Natural killer cell treated with Interleukin-12 subunit alpha and Interleukin-12 subunit beta and Interleukin-15 and Interleukin-18, amount 100 ng/mL, for 72 hours (primary cell): Measurements from ENCODE around the gene NR3C2. TPM values are rescaled to one million over a fixed set of nuclear protein-coding genes. Genes with fewer than 3 reads are reported as not detected.

Experiments
- ATAC-seq, 2 donors: fragments of 150-1000 bp; cut with Tn5 transposase in 1 of 2; sonication (Bioruptor Pico), chemical (Tn5 transposase) in 1 of 2; 2 replicates each; pipeline ENCODE4 v1.10.0; 2021
- DNase-seq: peaks from one replicate; pipeline ENCODE4 v3.0.0; 2022; ENCODE audit warnings: low spot score
- H3K27ac Mint-ChIP-seq, 2 donors: 1 replicate in 1 of 2; 2 replicates in 1 of 2; pipeline ENCODE4 v1.8.0; 2022; ENCODE audit warnings: mixed read lengths in 2 of 2, mild to moderate bottlenecking in 1 of 2, moderate library complexity in 1 of 2
- H3K27me3 Mint-ChIP-seq, 2 donors: 1 replicate in 1 of 2; 2 replicates in 1 of 2; pipeline ENCODE4 v1.8.0; 2022; ENCODE audit warnings: mixed read lengths in 2 of 2
- H3K36me3 Mint-ChIP-seq: one replicate; pipeline ENCODE4 v1.8.0; 2022; ENCODE audit warnings: mixed read lengths
- H3K4me1 Mint-ChIP-seq, 2 donors: 1 replicate in 1 of 2; 2 replicates in 1 of 2; pipeline ENCODE4 v1.8.0; 2022; ENCODE audit warnings: low read depth in 2 of 2, mixed read lengths in 2 of 2, mild to moderate bottlenecking in 1 of 2
- H3K4me3 Mint-ChIP-seq: one replicate; pipeline ENCODE4 v1.8.0; 2022; ENCODE audit warnings: mixed read lengths
- H3K9me3 Mint-ChIP-seq: 2 replicates; pipeline ENCODE4 v1.8.0; 2022; ENCODE audit warnings: mixed read lengths
- total RNA-seq, 2 donors: library from RNA; stranded (reverse); gene quantifications; one replicate each; pipeline ENCODE4 v1.2.3, GENCODE V29; 2022

NR3C2 gene
- total RNA-seq, 2 donors from 2014 or later: 1.5 to 2.4 TPM

- Mint-ChIP-seq H3K4me3 (no peak overlapping the region), H3K9me3 (no peaks in the 10 kb centered on the region), H3K4me1 (no peaks in the 10 kb centered on the region), H3K27ac (no peak overlapping the region), H3K36me3 (peaks cover 6% of the 10 kb centered on the region), H3K27me3 (no peaks in the 10 kb centered on the region)
- DNase-seq: no peak
- ATAC-seq: no peak
Measured at GRCh38 chr4:148302416-148302815, 139.8 kb downstream of the NR3C2 start.

DNA sequence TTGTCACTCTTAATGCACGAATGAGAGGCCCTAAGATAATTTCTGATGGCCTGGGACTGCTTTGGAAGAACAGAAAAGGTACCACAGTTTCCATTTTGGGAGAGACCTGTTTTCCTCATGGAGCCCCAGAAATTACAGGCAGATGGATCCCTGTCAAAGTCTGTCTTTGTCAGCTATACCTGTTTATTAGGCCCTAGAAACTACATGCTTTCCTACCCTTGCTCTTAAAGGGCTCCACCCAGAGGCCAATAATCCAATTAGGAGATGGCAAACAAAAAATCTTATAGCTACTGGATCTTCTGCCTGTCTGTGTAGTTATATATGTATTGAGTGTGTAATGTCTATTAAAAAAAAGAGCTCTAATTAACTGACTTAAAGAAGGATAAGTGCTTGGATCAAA, 141.3 kb downstream of the NR3C2 start:
- Mint-ChIP-seq H3K27me3 (no peaks in the 10 kb centered on the region), H3K27ac (no peak overlapping the region), H3K4me1 (no peaks in the 10 kb centered on the region), H3K9me3 (no peaks in the 10 kb centered on the region), H3K36me3 (peaks cover 6% of the 10 kb centered on the region), H3K4me3 (no peak overlapping the region)
- DNase-seq: no peak
- no peak for ATAC-seq

DNA sequence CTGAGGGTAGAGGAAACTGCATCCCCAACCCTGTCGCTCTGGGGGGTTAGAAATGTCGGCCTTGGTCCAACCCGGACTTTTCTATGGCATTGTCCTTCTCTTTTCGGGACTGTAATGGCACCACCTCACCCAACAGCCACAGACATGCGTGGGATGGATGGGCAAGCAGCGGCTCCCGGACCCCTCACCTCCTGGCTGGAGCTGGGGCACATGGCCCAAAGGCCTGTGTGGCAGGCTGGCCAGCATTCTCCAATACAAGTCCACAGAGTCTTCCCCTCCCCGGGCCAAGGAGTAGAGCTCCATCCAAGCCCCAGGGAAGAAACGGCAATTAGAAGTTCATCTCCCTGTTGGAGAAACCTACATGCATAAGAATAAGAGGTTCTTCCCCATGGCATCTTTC, 142.9 kb downstream of the NR3C2 start:
- Mint-ChIP-seq H3K27me3 (no peaks in the 10 kb centered on the region), H3K36me3 (peaks cover 6% of the 10 kb centered on the region), H3K9me3 (no peaks in the 10 kb centered on the region), H3K27ac (no peak overlapping the region), H3K4me3 (no peak overlapping the region), H3K4me1 (no peaks in the 10 kb centered on the region)
- DNase-seq (no peak), ATAC-seq (no peak)

DNA sequence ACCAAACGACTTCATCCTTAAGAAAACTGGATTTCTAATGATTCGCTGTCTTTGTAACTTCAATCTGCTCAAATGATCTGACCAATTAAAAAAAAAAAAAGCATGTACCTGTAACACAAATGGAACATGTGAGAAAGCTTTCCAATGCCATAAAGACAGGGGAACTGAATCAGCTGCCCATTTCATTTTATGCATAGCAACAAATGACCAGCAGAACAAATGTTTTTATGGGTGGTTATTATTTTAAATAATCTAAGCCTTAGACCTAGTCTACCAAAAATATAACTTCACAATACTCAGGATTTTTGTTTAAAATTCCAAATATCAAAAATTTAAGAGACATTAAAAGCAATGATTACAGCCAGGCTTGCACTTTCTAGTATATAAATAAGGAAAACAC, 145.7 kb downstream of the NR3C2 start:
- no peak for DNase-seq
- no peaks in the 10 kb centered on the region for H3K9me3 Mint-ChIP-seq
- peaks cover 6% of the 10 kb centered on the region for H3K36me3 Mint-ChIP-seq
- no peaks in the 10 kb centered on the region for H3K27me3 Mint-ChIP-seq
- H3K27ac Mint-ChIP-seq: no peak overlapping the region
- no peak for ATAC-seq
- H3K4me3 Mint-ChIP-seq: no peak overlapping the region
- no peaks in the 10 kb centered on the region for H3K4me1 Mint-ChIP-seq

- Mint-ChIP-seq H3K36me3 (no peaks in the 10 kb centered on the region), H3K27ac (no peak overlapping the region), H3K9me3 (no peaks in the 10 kb centered on the region), H3K27me3 (no peaks in the 10 kb centered on the region), H3K4me3 (no peak overlapping the region), H3K4me1 (no peaks in the 10 kb centered on the region)
- DNase-seq (no peak), ATAC-seq (no peak)
Measured at GRCh38 chr4:148295642-148296041, 146.6 kb downstream of the NR3C2 start.

- DNase-seq (no peak), ATAC-seq (no peak)
- Mint-ChIP-seq H3K27me3 (no peaks in the 10 kb centered on the region), H3K4me1 (no peaks in the 10 kb centered on the region), H3K9me3 (no peaks in the 10 kb centered on the region), H3K27ac (no peak overlapping the region), H3K4me3 (no peak overlapping the region), H3K36me3 (no peaks in the 10 kb centered on the region)
Measured at GRCh38 chr4:148293571-148293970, 148.6 kb downstream of the NR3C2 start.

GRCh38 chr4:148292686-148293085, 149.5 kb downstream of the NR3C2 start:
- ATAC-seq: no peak
- H3K4me1 Mint-ChIP-seq: no peaks in the 10 kb centered on the region

GRCh38 chr4:148289740-148290139, 152.5 kb downstream of the NR3C2 start:
- H3K27ac Mint-ChIP-seq: no peak overlapping the region
- DNase-seq (no peak), ATAC-seq (no peak)
- H3K9me3 Mint-ChIP-seq: no peaks in the 10 kb centered on the region
- no peaks in the 10 kb centered on the region for H3K36me3 Mint-ChIP-seq
- peaks cover 0 to 2% of the 10 kb centered on the region in 2 donors for H3K27me3 Mint-ChIP-seq
- H3K4me3 Mint-ChIP-seq: no peak overlapping the region
- H3K4me1 Mint-ChIP-seq: no peaks in the 10 kb centered on the region

More at GRCh38 chr4:148292686-148293085, 149.5 kb downstream of the NR3C2 start:
- H3K4me3 Mint-ChIP-seq: no peak overlapping the region
- H3K9me3 Mint-ChIP-seq: no peaks in the 10 kb centered on the region
- no peaks in the 10 kb centered on the region for H3K36me3 Mint-ChIP-seq
- DNase-seq: no peak
- H3K27me3 Mint-ChIP-seq: no peaks in the 10 kb centered on the region
- no peak overlapping the region for H3K27ac Mint-ChIP-seq

DNA sequence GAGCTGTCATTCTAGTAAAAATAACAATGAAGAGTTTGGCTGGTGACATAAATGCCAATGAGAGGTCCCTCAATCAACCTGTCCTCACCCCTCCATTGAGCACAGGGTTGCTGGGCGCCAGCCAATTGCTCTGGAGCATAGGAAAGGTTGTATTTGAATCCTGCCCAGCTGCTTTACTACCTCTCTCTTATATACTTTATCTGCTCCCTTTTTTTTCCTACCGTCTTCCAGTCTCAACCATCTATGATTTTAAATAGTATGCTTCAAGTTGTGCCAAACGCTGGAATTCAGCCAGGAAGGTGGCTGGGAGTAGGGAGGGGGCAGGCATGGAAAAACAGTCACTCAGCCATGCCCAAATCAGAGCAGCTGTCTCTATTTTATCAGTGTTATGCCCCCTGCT, 153.8 kb downstream of the NR3C2 start:
- ATAC-seq: no peak
- H3K27me3 Mint-ChIP-seq: peaks cover 0 to 2% of the 10 kb centered on the region in 2 donors
- H3K36me3 Mint-ChIP-seq: no peaks in the 10 kb centered on the region
- no peaks in the 10 kb centered on the region for H3K9me3 Mint-ChIP-seq
- DNase-seq: no peak
- no peak overlapping the region for H3K4me3 Mint-ChIP-seq
- H3K27ac Mint-ChIP-seq: no peak overlapping the region
- no peaks in the 10 kb centered on the region for H3K4me1 Mint-ChIP-seq

- Mint-ChIP-seq H3K9me3 (no peaks in the 10 kb centered on the region), H3K36me3 (no peaks in the 10 kb centered on the region), H3K4me1 (no peaks in the 10 kb centered on the region), H3K4me3 (no peak overlapping the region), H3K27ac (no peak overlapping the region), H3K27me3 (peaks cover 0 to 2% of the 10 kb centered on the region in 2 donors)
- ATAC-seq (no peak), DNase-seq (no peak)
Measured at GRCh38 chr4:148287111-148287510, 155.1 kb downstream of the NR3C2 start.

- H3K4me3 Mint-ChIP-seq: no peak overlapping the region
- no peak overlapping the region for H3K27ac Mint-ChIP-seq
- peaks cover 0 to 2% of the 10 kb centered on the region in 2 donors for H3K27me3 Mint-ChIP-seq
- H3K36me3 Mint-ChIP-seq: no peaks in the 10 kb centered on the region
- H3K4me1 Mint-ChIP-seq: no peaks in the 10 kb centered on the region
- no peak for ATAC-seq
- H3K9me3 Mint-ChIP-seq: no peaks in the 10 kb centered on the region
- no peak for DNase-seq
Measured at GRCh38 chr4:148286012-148286411, 156.2 kb downstream of the NR3C2 start.

DNA sequence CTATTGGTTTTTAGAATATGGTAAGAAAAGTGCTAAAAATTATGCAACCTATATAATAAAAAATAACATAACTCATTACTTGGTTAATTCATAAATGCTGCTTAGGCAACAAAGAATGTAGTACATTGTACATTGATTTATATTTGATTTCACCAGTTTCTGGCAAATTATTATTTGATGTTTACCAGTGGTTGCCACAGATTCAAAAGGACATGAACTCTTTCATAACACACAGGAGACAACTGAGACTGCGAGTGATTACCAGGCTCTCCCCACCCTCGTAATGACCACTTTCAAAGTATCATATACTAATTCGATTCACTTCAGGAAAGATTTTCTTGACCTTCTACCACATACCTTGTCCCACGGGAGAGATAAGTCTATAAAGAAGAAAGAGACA, 158.5 kb downstream of the NR3C2 start:
- DNase-seq (no peak), ATAC-seq (no peak)
- no peak overlapping the region for H3K4me3 Mint-ChIP-seq
- H3K9me3 Mint-ChIP-seq: no peaks in the 10 kb centered on the region
- H3K27me3 Mint-ChIP-seq: peaks cover 0 to 2% of the 10 kb centered on the region in 2 donors
- H3K4me1 Mint-ChIP-seq: no peaks in the 10 kb centered on the region
- no peaks in the 10 kb centered on the region for H3K36me3 Mint-ChIP-seq
- no peak overlapping the region for H3K27ac Mint-ChIP-seq

GRCh38 chr4:148278310-148278709, 163.9 kb downstream of the NR3C2 start:
- no peaks in the 10 kb centered on the region for H3K9me3 Mint-ChIP-seq
- ATAC-seq (no peak), DNase-seq (no peak)
- H3K36me3 Mint-ChIP-seq: no peaks in the 10 kb centered on the region
- H3K27me3 Mint-ChIP-seq: peaks cover 6% of the 10 kb centered on the region in 2 donors
- H3K4me3 Mint-ChIP-seq: no peak overlapping the region
- H3K27ac Mint-ChIP-seq: no peak overlapping the region
- peaks cover 0 to 5% of the 10 kb centered on the region in 2 donors for H3K4me1 Mint-ChIP-seq

DNA sequence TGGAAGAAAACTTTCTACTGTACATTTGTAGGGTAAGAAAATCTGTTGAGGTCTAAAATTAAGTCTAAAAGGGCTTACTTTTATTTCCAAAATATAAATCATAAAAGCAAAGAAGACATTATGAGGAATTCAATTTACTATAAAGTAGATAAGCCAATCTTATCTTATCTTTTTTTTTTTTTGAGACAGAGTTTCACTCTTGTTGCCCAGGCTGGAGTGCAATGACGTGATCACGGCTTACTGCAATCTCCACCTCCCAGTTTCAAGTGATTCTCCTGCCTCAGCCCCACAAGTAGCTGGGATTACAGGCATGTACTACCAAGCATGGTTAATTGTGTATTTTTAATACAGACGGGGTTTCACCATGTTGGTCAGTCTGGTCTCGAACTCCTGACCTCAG, 166.9 kb downstream of the NR3C2 start:
- H3K9me3 Mint-ChIP-seq: no peaks in the 10 kb centered on the region
- peaks cover 8 to 9% of the 10 kb centered on the region in 2 donors for H3K27me3 Mint-ChIP-seq
- no peak overlapping the region for H3K27ac Mint-ChIP-seq
- no peak for DNase-seq
- H3K4me1 Mint-ChIP-seq: peaks cover 0 to 5% of the 10 kb centered on the region in 2 donors
- no peak for ATAC-seq
- no peaks in the 10 kb centered on the region for H3K36me3 Mint-ChIP-seq
- H3K4me3 Mint-ChIP-seq: no peak overlapping the region

- no peak overlapping the region for H3K27ac Mint-ChIP-seq
- DNase-seq (no peak), ATAC-seq (no peak)
- peaks cover 0 to 5% of the 10 kb centered on the region in 2 donors for H3K4me1 Mint-ChIP-seq
- no peaks in the 10 kb centered on the region for H3K36me3 Mint-ChIP-seq
- no peaks in the 10 kb centered on the region for H3K9me3 Mint-ChIP-seq
- H3K4me3 Mint-ChIP-seq: no peak overlapping the region
- H3K27me3 Mint-ChIP-seq: peaks cover 8 to 9% of the 10 kb centered on the region in 2 donors
Measured at GRCh38 chr4:148273501-148273986, 168.7 kb downstream of the NR3C2 start.
